HepG2 (cell line): ENCODE measurements around the gene MICOS13. TPM values are rescaled to one million over a fixed set of nuclear protein-coding genes. Genes with fewer than 3 reads are reported as not detected.

Experiments used
- AHR ChIP-seq: IDR thresholded peaks from 2 replicates; pipeline ENCODE4 v1.6.1; 2018; ENCODE audit warnings: missing genetic modification reagents, missing compliant biosample characterization
- MATR3 ChIP-seq: sonication (generic); formaldehyde crosslinking; IDR thresholded peaks from 2 replicates; pipeline ENCODE4 v1.4.0; 2020; ENCODE audit warnings: missing genetic modification reagents
- MXD1 ChIP-seq: sonication (generic); formaldehyde crosslinking; IDR thresholded peaks from 2 replicates; pipeline ENCODE4 v1.4.0; 2020; ENCODE audit warnings: mild to moderate bottlenecking, missing genetic modification reagents
- NFIC ChIP-seq: IDR thresholded peaks from 2 replicates; pipeline ENCODE4 v1.6.1; 2012; ENCODE audit warnings: mild to moderate bottlenecking, low read length, inconsistent platforms
- NKX3-1 ChIP-seq: sonication (generic); formaldehyde crosslinking; IDR thresholded peaks from 2 replicates; pipeline ENCODE4 v1.5.0; 2020; ENCODE audit warnings: missing genetic modification reagents
- U2AF1 ChIP-seq: fragments of 200-400 bp; formaldehyde crosslinking; optimal IDR thresholded peaks from 2 replicates; pipeline ENCODE3; 2017; ENCODE audit warnings: mild to moderate bottlenecking, low read depth, low read length
- ZBTB3 ChIP-seq: sonication (generic); formaldehyde crosslinking; IDR thresholded peaks from 2 replicates; pipeline ENCODE4 v1.4.0; 2020; ENCODE audit warnings: low read depth, mild to moderate bottlenecking, moderate library complexity, missing genetic modification reagents, borderline replicate concordance
- ZBTB38 ChIP-seq: sonication (generic); formaldehyde crosslinking; IDR thresholded peaks from 2 replicates; pipeline ENCODE4 v1.5.1; 2020; ENCODE audit warnings: mild to moderate bottlenecking, missing genetic modification reagents
- ZNF10 ChIP-seq: sonication (generic); formaldehyde crosslinking; IDR thresholded peaks from 2 replicates; pipeline ENCODE4 v1.4.0; 2020; ENCODE audit warnings: mild to moderate bottlenecking, low read depth, missing genetic modification reagents, borderline replicate concordance
- ZNF562 ChIP-seq: sonication (generic); formaldehyde crosslinking; IDR thresholded peaks from 2 replicates; pipeline ENCODE4 v1.8.0; 2022; ENCODE audit warnings: missing genetic modification reagents, borderline replicate concordance
- ZSCAN25 ChIP-seq: sonication (generic); formaldehyde crosslinking; IDR thresholded peaks from 2 replicates; pipeline ENCODE4 v1.8.0; 2022; ENCODE audit warnings: mild to moderate bottlenecking, missing genetic modification reagents
- ZSCAN5A ChIP-seq: sonication (generic); formaldehyde crosslinking; IDR thresholded peaks from 2 replicates; pipeline ENCODE4 v1.8.0; 2022; ENCODE audit warnings: mild to moderate bottlenecking, missing genetic modification reagents, borderline replicate concordance
- polyA plus RNA-seq, 8 experiments: library from polyadenylated mRNA; depleted of rRNA in 3 of 8; stranded (reverse) in 7 of 8; unstranded in 1 of 8; fragments of >200 nt; fragmentation: Illumina TruSeq in 4 of 8; extraction: Trizol in 4 of 8; gene quantifications; 2 replicates each; pipeline versions ENCODE4 v1.2.1 to v1.2.3, GENCODE V29; 2011 to 2016; ENCODE audit warnings: low read depth in 4 of 8, missing spikeins in 1 of 8, mixed read lengths in 1 of 8; ENCODE audit not compliant: insufficient read depth in 1 of 8
- total RNA-seq, 5 experiments: library from RNA; depleted of rRNA; stranded (reverse); fragments of >200 nt; fragmentation: Illumina TruSeq; extraction: Trizol; gene quantifications; 2 replicates each; pipeline ENCODE4 v1.2.3, GENCODE V29; 2016; ENCODE audit warnings: low read depth in 1 of 5
- TF ChIP-seq, protein P1 (sequence below): IDR thresholded peaks from 2 replicates; pipeline ENCODE4 v1.6.1; 2016; ENCODE audit warnings: missing genetic modification reagents, missing compliant biosample characterization

MICOS13 gene
- total and polyA plus RNA-seq, 2 of the 13 experiments (the other 11 are each of a cell fraction or from before 2014, with no cell fraction given), result 28.8 to 35.4 TPM

GRCh38 chr19:5676105-5676771, 4.1 kb downstream of the MICOS13 start (continued):
- TF ChIP-seq, protein P1, sequence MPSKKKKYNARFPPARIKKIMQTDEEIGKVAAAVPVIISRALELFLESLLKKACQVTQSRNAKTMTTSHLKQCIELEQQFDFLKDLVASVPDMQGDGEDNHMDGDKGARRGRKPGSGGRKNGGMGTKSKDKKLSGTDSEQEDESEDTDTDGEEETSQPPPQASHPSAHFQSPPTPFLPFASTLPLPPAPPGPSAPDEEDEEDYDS (CRISPR knock-in tag), result no peak
- no peak for TF ChIP-seq AHR
- no peak for TF ChIP-seq ZSCAN5A (CRISPR knock-in tag)
- TF ChIP-seq ZBTB38, result 0 out of 2 replicates have a peak, but pooled peaks have one; percentile 63
- TF ChIP-seq NFIC, result no peak
- no peak for TF ChIP-seq U2AF1
- no peak for TF ChIP-seq MATR3
- TF ChIP-seq NKX3-1 (CRISPR knock-in tag), result no peak
- TF ChIP-seq ZNF562 (CRISPR knock-in tag), result no peak
- TF ChIP-seq ZNF10 (CRISPR knock-in tag), result no peak
- TF ChIP-seq MXD1 (CRISPR knock-in tag), result no peak
- TF ChIP-seq ZSCAN25 (CRISPR knock-in tag), result no peak
- TF ChIP-seq ZBTB3, result no peak
